Osteoblast (primary cell): ENCODE measurements around the gene OSBPL1A. TPM values are rescaled to one million over a fixed set of nuclear protein-coding genes. Genes with fewer than 3 reads are reported as not detected.

Source experiments
- DNase-seq: peaks from one replicate; pipeline ENCODE4 v3.0.0; 2011; ENCODE audit warnings: low spot score, mixed read lengths; ENCODE audit not compliant: insufficient read length; ENCODE audit errors: missing footprints
- H2AFZ ChIP-seq: 2 replicates; pipeline ENCODE4 v1.6.0; 2011; ENCODE audit warnings: mild to moderate bottlenecking, low read length
- H3K27ac ChIP-seq: 2 replicates; pipeline ENCODE4 v1.5.1; 2011; ENCODE audit warnings: mild to moderate bottlenecking, low read depth, low read length, moderate library complexity
- H3K27me3 ChIP-seq: 2 replicates; pipeline ENCODE4 v1.6.0; 2012; ENCODE audit warnings: mild to moderate bottlenecking, control low read depth, inconsistent platforms, low read length, moderate library complexity; ENCODE audit not compliant: insufficient read depth
- H3K36me3 ChIP-seq: 2 replicates; pipeline ENCODE4 v1.5.1; 2011; ENCODE audit warnings: mild to moderate bottlenecking, low read length, control low read depth, moderate library complexity; ENCODE audit not compliant: insufficient read depth
- H3K4me1 ChIP-seq: 2 replicates; pipeline ENCODE4 v1.5.1; 2011; ENCODE audit warnings: mild to moderate bottlenecking, low read length, control low read depth, moderate library complexity; ENCODE audit not compliant: insufficient read depth
- H3K4me2 ChIP-seq: 2 replicates; pipeline ENCODE4 v1.6.0; 2011; ENCODE audit warnings: mild to moderate bottlenecking, low read length; ENCODE audit not compliant: insufficient read depth
- H3K4me3 ChIP-seq: fragments of 200-600 bp; sonication (generic); 3 replicates; pipeline ENCODE4 v1.5.1; 2012; ENCODE audit warnings: mild to moderate bottlenecking, low read length, inconsistent platforms; ENCODE audit not compliant: insufficient read depth
- H3K79me2 ChIP-seq: 2 replicates; pipeline ENCODE4 v1.6.0; 2012; ENCODE audit warnings: mild to moderate bottlenecking, low read length, control low read depth, inconsistent platforms; ENCODE audit not compliant: insufficient read depth
- H3K9me3 ChIP-seq: 2 replicates; pipeline ENCODE4 v1.5.1; 2011; ENCODE audit warnings: low read depth, low read length, control low read depth
- H4K20me1 ChIP-seq: 2 replicates; pipeline ENCODE4 v1.6.0; 2012; ENCODE audit warnings: mild to moderate bottlenecking, low read length, control low read depth; ENCODE audit not compliant: insufficient read depth
- total RNA-seq: library from RNA; depleted of rRNA; stranded (reverse); fragments of >200 nt; gene quantifications from 2 replicates; pipeline ENCODE4 v1.2.3, GENCODE V29; 2012
- TF ChIP-seq, protein P1 (sequence below): IDR thresholded peaks from 2 replicates; pipeline ENCODE4 v1.5.1; 2011; ENCODE audit warnings: mild to moderate bottlenecking, low read depth, low read length, moderate library complexity; ENCODE audit errors: extremely low read depth

Gene OSBPL1A
- total RNA-seq, 1 donor, result 51.8 TPM

DNA sequence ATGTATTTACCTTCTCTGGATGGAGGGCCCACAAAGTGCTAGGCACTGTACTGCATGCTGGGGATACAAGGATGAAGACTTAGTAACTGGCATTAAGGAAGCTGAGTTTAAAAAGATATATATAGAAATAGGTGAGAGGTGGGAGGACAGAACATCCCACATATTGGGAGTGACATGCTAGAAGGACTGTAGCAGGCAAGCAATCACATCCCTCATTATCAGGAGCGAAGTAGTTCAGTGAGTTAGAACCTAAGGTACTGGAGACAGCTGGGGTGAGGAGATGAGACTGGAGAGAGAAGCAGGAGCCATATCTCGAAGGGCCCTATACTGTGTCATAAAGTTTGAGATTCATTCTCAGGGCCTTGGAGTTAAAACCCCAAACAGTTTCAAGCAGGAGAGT lies 10.9 kb upstream of the OSBPL1A start:
- peaks cover 22% of the 10 kb centered on the region for H3K27me3 ChIP-seq
- no peaks in the 10 kb centered on the region for H3K9me3 ChIP-seq
- H3K4me1 ChIP-seq, result no peaks in the 10 kb centered on the region
- no peaks in the 10 kb centered on the region for H3K79me2 ChIP-seq
- no peak overlapping the region for H3K4me2 ChIP-seq
- no peak overlapping the region for H3K4me3 ChIP-seq
- no peaks in the 10 kb centered on the region for H4K20me1 ChIP-seq
- TF ChIP-seq, protein P1, sequence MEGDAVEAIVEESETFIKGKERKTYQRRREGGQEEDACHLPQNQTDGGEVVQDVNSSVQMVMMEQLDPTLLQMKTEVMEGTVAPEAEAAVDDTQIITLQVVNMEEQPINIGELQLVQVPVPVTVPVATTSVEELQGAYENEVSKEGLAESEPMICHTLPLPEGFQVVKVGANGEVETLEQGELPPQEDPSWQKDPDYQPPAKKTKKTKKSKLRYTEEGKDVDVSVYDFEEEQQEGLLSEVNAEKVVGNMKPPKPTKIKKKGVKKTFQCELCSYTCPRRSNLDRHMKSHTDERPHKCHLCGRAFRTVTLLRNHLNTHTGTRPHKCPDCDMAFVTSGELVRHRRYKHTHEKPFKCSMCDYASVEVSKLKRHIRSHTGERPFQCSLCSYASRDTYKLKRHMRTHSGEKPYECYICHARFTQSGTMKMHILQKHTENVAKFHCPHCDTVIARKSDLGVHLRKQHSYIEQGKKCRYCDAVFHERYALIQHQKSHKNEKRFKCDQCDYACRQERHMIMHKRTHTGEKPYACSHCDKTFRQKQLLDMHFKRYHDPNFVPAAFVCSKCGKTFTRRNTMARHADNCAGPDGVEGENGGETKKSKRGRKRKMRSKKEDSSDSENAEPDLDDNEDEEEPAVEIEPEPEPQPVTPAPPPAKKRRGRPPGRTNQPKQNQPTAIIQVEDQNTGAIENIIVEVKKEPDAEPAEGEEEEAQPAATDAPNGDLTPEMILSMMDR, result no peak
- no peak overlapping the region for H3K27ac ChIP-seq
- no peak overlapping the region for H2AFZ ChIP-seq
- DNase-seq, result no peak
- H3K36me3 ChIP-seq, result no peaks in the 10 kb centered on the region

DNA sequence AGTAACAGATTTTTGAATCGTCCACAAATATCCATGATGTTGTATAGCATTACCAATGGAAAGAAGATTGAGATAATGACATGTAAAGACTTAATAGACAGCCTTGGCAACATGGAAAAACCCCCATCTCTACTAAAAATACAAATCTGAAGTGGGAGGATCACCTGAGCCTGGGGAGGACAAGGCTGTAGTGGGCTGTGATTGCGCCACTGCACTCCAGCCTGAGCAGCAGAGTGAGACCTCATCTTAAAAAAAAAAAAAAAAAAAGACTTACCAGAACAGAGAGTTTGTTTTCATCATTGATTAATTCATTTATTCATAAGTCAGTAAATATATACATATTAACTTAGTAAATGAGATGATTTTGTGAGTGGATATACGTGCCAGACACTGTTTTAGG lies 7.0 kb upstream of the OSBPL1A start:
- H3K4me1 ChIP-seq, result no peaks in the 10 kb centered on the region
- TF ChIP-seq, protein P1, result no peak

DNA sequence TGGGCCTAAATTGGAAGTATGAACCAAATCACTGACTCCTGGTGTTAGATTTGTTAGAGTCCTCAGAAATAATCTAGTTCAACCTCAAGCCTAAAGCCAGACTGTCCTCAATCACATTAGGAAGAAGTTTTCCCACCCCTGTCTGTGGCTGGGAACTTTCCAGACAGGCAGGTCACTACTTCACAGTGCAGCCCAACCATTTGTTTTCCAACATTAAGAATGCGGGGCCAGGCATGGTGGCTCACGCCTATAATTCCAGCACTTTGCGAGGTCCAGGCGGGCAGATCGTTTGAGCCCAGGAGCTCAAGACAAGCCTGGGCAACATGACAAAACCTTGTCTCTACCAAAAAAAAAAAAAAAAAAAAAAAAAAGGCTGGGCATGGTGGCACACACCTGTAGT lies 5.5 kb upstream of the OSBPL1A start:
- peaks cover 4% of the 10 kb centered on the region for H3K4me1 ChIP-seq
- no peak overlapping the region for H3K4me3 ChIP-seq
- no peak overlapping the region for H3K27ac ChIP-seq
- no peak for DNase-seq
- TF ChIP-seq, protein P1, result no peak
- no peaks in the 10 kb centered on the region for H3K9me3 ChIP-seq
- no peak overlapping the region for H3K4me2 ChIP-seq
- H2AFZ ChIP-seq, result no peak overlapping the region
- no peaks in the 10 kb centered on the region for H4K20me1 ChIP-seq
- H3K79me2 ChIP-seq, result no peaks in the 10 kb centered on the region
- peaks cover 12% of the 10 kb centered on the region for H3K27me3 ChIP-seq
- no peaks in the 10 kb centered on the region for H3K36me3 ChIP-seq

More for the DNA sequence above, 7.0 kb upstream of the OSBPL1A start:
- Histone ChIP-seq H3K4me3 (no peak overlapping the region), H3K27me3 (peaks cover 22% of the 10 kb centered on the region), H3K36me3 (no peaks in the 10 kb centered on the region), H2AFZ (no peak overlapping the region), H3K9me3 (no peaks in the 10 kb centered on the region), H3K79me2 (no peaks in the 10 kb centered on the region), H3K27ac (no peak overlapping the region), H4K20me1 (no peaks in the 10 kb centered on the region), H3K4me2 (no peak overlapping the region)
- DNase-seq, result no peak

DNA sequence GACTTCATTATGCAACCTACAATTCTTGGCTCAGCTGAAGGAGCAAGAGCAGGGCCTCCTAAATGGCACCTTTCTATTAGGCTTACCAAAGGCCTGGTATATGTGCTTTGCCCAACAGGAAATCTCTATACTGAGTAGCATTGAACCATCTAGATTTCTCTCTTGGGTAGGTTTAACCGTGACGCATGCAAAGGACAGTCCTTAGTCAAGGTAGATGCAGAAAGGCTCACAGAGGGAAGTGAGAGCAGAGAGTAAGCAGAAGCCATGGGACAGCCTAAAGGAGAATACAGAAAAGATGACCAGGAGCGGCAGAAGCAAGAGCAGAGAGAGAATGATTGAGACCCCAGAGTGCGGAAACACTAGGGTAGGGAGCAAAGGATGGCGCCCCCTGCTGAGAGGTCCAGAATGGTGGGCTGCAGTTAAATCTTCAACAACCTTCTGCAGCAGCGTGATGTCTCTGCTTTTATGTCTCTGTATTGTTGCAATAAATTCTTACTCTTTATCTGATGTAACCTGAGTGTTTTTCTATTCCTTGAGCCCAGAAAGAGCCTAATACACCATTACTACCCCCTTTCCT lies 4.7 kb upstream of the OSBPL1A start:
- H3K27me3 ChIP-seq, result peaks cover 10% of the 10 kb centered on the region
- TF ChIP-seq, protein P1, result peak; percentile 21
- H3K9me3 ChIP-seq, result no peaks in the 10 kb centered on the region
- peaks cover 7% of the 10 kb centered on the region for H3K4me1 ChIP-seq
- H3K4me3 ChIP-seq, result no peak overlapping the region
- H2AFZ ChIP-seq, result no peak overlapping the region
- no peak for DNase-seq
- no peaks in the 10 kb centered on the region for H3K36me3 ChIP-seq
- H4K20me1 ChIP-seq, result no peaks in the 10 kb centered on the region
- H3K79me2 ChIP-seq, result no peaks in the 10 kb centered on the region
- H3K27ac ChIP-seq, result no peak overlapping the region
- no peak overlapping the region for H3K4me2 ChIP-seq
